Nephron (organoid): ENCODE results near the gene ADSS1.
A peak's percentile ranks its signal among the peaks of the same experiment; 100 is the strongest.
"Not testable (repeated sequence)": the region's sequence is repeated elsewhere in the genome, so short reads cannot be mapped to it uniquely, and the experiment has no call there.

Experiments
- H3K27ac Mint-ChIP-seq, 3 experiments: 2 replicates each; pipeline ENCODE4 v1.8.0; 2020; ENCODE audit warnings: mixed read lengths in 3 of 3, mild to moderate bottlenecking in 2 of 3, moderate library complexity in 1 of 3
- H3K27me3 Mint-ChIP-seq: 2 replicates; pipeline ENCODE4 v1.8.0; 2021; ENCODE audit warnings: low read depth, mild to moderate bottlenecking, moderate library complexity, mixed read lengths
- H3K36me3 Mint-ChIP-seq: 2 replicates; pipeline ENCODE4 v1.8.0; 2020; ENCODE audit warnings: low read depth, mixed read lengths
- H3K4me1 Mint-ChIP-seq: 2 replicates; pipeline ENCODE4 v1.8.0; 2020; ENCODE audit warnings: mixed read lengths
- H3K4me3 Mint-ChIP-seq, 3 experiments: 2 replicates each; pipeline ENCODE4 v1.8.0; 2020; ENCODE audit warnings: mild to moderate bottlenecking in 3 of 3, mixed read lengths in 3 of 3, moderate library complexity in 2 of 3
- H3K9me3 Mint-ChIP-seq: 2 replicates; pipeline ENCODE4 v1.8.0; 2020; ENCODE audit warnings: mixed read lengths
- CTCF ChIP-seq, 3 experiments: fragments of 200-600 bp; sonication (generic); IDR thresholded peaks; one replicate each; pipeline ENCODE4 v1.5.0; 2021; ENCODE audit warnings: antibody characterized with exemption in 3 of 3; ENCODE audit not compliant: unreplicated experiment in 3 of 3

Gene ADSS1

GRCh38 chr14:104726600-104727451, 2.8 kb downstream of the ADSS1 start:
- Mint-ChIP-seq H3K27me3 (no peaks in the 10 kb centered on the region), H3K4me1 (peaks cover 11% of the 10 kb centered on the region), H3K4me3 (peak overlapping the region; percentile 35 to 44 (median 44)), H3K9me3 (no peaks in the 10 kb centered on the region), H3K27ac (no peak overlapping the region), H3K36me3 (no peaks in the 10 kb centered on the region)
- peak in 2 of 3 experiments; percentile 10 to 13 for TF ChIP-seq CTCF (IDR thresholded peaks at IDR 0.05; ENCODE audit: unreplicated experiment in 3 of 3)

DNA sequence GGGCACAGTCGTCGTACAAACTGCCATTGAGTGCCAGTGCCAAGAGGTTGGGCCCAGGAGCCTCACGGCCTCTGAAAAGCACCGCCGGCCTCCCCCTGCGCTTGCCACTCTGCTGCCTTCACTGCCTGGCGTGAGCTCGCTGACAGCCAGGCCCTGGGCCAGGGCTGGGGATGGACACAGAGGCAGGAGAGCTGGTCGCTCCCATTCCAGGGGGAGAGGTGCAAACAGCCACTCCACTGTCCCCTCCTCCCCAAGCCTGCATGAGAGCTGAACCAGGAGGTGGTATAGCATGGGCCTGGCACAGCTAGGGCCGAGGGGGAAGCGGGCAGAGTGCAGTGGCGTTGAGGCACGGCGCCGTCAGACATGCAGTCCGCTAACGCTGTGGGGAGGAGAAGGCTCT, 4.6 kb downstream of the ADSS1 start:
- Mint-ChIP-seq H3K4me3 (no peak overlapping the region), H3K36me3 (no peaks in the 10 kb centered on the region), H3K27me3 (no peaks in the 10 kb centered on the region), H3K4me1 (peaks cover 5% of the 10 kb centered on the region), H3K27ac (no peak overlapping the region), H3K9me3 (no peaks in the 10 kb centered on the region)
- TF ChIP-seq CTCF (IDR thresholded peaks at IDR 0.05; ENCODE audit: unreplicated experiment in 3 of 3), result no peak

- H3K9me3 Mint-ChIP-seq, H3K4me3 Mint-ChIP-seq, H3K36me3 Mint-ChIP-seq, H3K4me1 Mint-ChIP-seq, H3K27me3 Mint-ChIP-seq, H3K27ac Mint-ChIP-seq: not testable (repeated sequence)
Observed at GRCh38 chr14:104729176-104729834, 5.3 kb downstream of the ADSS1 start.

DNA sequence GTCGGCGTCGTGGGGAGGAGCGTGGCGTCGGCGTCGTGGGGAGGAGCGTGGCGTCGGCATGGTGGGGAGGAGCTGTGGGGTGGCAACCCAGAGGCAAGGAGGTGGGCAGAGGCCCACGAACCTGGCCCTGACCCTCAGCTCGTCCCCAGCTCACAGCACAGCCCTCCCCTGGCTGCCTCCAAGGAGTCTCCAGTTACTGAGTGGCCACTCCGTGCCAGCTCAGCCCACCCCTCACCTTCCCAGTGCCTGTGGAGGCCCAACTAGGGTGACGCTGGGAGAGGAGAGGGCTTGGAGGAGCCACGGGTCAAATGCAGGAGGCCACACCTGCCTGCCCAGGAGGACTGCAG, 5.8 kb downstream of the ADSS1 start:
- Mint-ChIP-seq H3K4me3 (no peak overlapping the region), H3K4me1 (peaks cover 5% of the 10 kb centered on the region), H3K27me3 (no peaks in the 10 kb centered on the region), H3K9me3 (no peaks in the 10 kb centered on the region), H3K36me3 (no peaks in the 10 kb centered on the region), H3K27ac (no peak overlapping the region)
- TF ChIP-seq CTCF (IDR thresholded peaks at IDR 0.05; ENCODE audit: unreplicated experiment in 3 of 3), result no peak

GRCh38 chr14:104730487-104730886, 6.5 kb downstream of the ADSS1 start:
- no peaks in the 10 kb centered on the region for H3K36me3 Mint-ChIP-seq
- H3K4me3 Mint-ChIP-seq, result no peak overlapping the region
- no peak for TF ChIP-seq CTCF (IDR thresholded peaks at IDR 0.05; ENCODE audit: unreplicated experiment in 3 of 3)
- H3K27me3 Mint-ChIP-seq, result no peaks in the 10 kb centered on the region
- peaks cover under 1% of the 10 kb centered on the region for H3K4me1 Mint-ChIP-seq
- H3K9me3 Mint-ChIP-seq, result no peaks in the 10 kb centered on the region
- H3K27ac Mint-ChIP-seq, result no peak overlapping the region

DNA sequence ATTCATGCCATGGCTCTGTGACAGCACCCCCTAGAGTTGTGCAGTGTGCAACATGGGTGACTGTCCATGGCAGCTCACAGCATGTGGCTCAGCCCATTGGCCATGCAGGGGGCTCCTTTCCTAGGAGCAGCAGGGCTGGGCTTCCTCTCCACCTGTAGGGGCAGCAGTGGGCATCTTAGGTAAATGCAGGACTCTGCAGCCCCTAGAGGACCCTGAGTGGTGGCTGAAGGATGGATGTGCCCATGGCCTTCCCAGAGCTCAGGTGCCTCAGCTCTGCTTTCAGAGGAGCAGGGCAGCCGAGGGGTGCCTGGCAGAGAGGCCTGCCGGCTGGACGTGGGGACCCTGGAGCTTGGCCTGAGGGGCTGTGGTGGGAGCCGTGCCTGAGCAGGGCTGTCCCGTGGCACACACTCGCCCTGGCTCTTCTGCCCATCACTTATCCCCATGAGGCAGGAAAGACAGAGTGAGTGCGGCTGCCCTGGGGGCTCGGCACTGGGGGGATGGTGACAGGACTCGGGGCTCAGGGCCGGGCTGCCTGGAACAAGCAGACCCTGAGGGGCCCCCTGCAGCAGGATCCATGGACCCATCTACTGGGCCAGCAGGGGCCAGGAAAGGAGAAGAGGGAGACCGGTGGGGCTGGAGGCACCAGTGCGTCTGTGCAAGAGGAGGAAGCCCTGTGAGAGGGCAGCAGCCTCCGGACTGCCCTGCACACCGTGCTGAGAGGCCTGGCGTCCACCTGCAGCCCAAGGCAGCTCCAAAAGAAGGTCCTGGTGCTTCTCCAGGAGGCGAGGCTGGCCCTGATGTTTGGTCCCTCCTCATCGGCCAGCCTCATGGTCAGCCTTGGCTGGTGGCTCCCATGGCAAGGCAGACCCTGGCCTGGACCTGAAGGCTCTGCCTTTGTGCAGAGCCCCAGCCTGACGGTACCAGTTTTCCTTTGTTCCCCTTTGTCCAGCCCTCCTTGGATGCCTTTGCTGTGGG, 7.6 kb downstream of the ADSS1 start:
- Mint-ChIP-seq H3K27ac (no peak overlapping the region), H3K27me3 (no peaks in the 10 kb centered on the region), H3K9me3 (no peaks in the 10 kb centered on the region), H3K4me3 (no peak overlapping the region), H3K36me3 (no peaks in the 10 kb centered on the region), H3K4me1 (no peaks in the 10 kb centered on the region)
- peak in 2 of 3 experiments; percentile 12 to 26 for TF ChIP-seq CTCF (IDR thresholded peaks at IDR 0.05; ENCODE audit: unreplicated experiment in 3 of 3)
